Superior temporal gyrus (tissue), 1 donor: ENCODE data around the gene RHO.
"Not testable (repeated sequence)": the region's sequence is repeated elsewhere in the genome, so short reads cannot be mapped to it uniquely, and the experiment has no call there.

Source experiments
- DNase-seq: peaks from one replicate; pipeline ENCODE4 v3.0.0-alpha.2; 2016; ENCODE audit errors: extremely low spot score

The RHO gene

GRCh38 chr3:129528589-129529100 lies at the start of gene RHO:
TSS of gene RHO (plus strand) at chr3:129528639. CDS start at chr3:129528734, 95 bp downstream.
- no peak for DNase-seq

- peak; percentile 45 for DNase-seq
These were observed 47.1 kb upstream of the RHO start for GRCh38 chr3:129481225-129481765.

- no peak for DNase-seq
These were observed 46.6 kb upstream of the RHO start for GRCh38 chr3:129481766-129482332.

GRCh38 chr3:129482721-129483120 lies 45.7 kb upstream of the RHO start:
- no peak for DNase-seq

GRCh38 chr3:129483870-129484269 lies 44.6 kb upstream of the RHO start:
- no peak for DNase-seq

DNA sequence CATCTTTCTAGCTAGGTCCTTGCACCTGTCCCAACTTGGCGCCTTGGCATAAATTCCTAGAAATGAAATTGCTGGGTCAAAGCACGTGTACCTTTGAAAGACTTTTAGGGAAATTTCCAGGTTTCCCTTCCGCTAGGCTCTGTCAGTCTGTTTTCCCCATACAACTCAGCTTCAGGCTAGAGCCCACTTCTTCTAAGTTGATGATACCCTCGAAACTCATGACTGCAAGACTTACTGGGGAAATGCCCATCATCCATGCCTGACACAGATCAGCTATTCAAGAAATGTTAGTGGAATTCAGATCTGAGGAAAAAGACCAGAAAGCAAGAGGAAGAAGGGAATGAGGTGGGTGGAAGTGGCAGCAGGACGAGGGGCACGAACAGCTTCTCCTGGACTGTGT lies 43.3 kb upstream of the RHO start:
- not testable (repeated sequence) for DNase-seq

DNA sequence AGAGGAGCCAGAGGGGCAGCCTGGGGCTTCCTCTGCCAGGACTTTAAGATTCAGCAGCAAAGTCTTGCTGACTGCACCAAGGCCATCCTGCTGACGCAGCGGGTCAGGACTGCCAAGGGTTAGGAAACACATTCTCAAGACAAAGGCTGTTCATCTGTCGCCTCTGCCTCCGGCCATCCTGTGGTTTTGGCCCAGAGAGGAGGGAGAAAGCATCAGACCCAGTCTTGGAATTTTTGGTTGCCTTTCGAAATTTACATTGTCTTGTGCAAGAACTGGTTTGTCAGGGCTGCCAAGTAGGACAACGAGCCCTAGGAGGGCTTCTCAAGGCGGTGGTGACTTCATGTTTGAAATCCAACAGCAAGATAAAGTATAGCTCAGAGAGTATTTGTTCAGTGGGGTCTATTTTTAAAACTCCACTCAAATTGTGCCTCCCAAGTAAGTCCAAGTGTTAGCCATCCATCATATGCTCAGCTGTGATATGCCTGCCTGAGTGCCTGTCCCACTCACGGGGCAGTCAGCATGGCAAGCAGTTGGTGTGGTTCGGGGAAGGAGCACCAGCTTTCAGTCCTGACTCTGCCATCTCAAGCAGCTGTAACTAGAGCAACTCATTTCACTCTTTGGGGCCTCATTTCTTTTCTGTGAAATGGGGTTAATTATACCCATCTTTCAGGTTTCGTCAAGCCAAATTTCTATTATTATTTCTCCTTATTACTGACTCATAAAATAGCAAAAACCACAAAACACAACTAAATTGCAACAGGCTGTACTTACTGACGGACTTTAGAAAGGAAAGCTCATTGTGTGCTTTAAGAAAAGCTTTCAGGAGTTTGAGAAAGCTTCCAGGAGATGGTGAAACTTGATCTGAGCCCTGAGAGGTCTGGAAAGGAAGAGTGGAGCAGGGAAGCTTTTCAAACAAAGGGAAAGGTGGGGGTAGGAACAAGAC lies 42.4 kb upstream of the RHO start:
- peak; percentile 34 for DNase-seq

- no peak for DNase-seq
These were observed 41.8 kb upstream of the RHO start for GRCh38 chr3:129486664-129487035.

DNA sequence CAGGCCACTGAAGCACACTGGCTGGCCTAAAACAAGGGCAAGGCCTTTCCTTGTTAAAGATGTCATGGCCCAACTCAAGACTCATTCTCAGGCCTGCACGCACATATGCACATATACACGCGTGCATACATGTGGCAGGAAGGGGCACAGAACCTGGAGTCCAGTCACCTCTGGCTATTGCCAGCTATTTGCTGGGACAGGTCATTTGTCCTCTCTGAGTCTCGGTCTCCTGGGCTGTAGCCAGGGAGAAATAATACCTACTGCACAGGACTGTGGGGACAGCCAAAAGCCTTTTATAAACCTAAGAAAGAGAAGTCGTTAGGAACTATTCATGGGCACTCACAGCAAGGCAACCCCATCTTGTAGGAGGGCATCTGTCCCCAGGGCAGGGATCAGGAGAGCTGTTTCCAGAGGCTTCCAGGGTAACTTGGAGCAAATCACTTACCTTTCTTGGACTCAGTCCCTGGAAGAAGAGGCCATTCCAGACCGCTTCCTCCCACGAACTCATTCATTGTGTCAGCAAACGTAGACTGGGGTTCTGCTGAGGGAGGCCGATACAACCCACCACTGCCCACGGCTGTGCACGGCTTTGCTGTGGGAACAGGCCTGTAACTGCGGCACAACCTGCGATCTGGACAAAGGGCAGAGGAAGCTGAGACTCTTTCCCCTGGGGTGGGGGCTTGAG lies 41.1 kb upstream of the RHO start:
- no peak for DNase-seq

GRCh38 chr3:129487868-129488335 lies 40.5 kb upstream of the RHO start:
- not testable (repeated sequence) for DNase-seq

DNA sequence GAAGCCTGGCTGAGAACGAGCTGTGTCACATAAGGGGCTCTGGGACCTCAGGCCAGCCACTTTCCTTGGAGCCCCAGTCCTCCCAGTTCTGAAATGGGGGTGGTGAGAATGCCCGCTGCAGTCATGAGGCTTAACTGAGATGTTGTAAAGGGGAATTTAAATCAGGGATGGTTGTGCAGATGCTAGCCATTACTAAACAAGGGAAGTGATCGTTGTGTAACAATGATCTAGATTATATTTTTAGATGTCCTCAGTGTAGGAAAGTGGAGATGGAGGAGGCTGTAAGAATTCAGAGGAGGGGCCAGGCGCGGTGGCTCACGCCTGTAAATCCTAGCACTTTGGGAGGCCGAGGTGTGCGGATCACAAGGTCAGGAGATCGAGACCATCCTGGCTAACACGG lies 39.2 kb upstream of the RHO start:
- DNase-seq = peak; percentile 56

GRCh38 chr3:129490273-129490675 lies 38.2 kb upstream of the RHO start:
- peak; percentile 96 for DNase-seq

DNA sequence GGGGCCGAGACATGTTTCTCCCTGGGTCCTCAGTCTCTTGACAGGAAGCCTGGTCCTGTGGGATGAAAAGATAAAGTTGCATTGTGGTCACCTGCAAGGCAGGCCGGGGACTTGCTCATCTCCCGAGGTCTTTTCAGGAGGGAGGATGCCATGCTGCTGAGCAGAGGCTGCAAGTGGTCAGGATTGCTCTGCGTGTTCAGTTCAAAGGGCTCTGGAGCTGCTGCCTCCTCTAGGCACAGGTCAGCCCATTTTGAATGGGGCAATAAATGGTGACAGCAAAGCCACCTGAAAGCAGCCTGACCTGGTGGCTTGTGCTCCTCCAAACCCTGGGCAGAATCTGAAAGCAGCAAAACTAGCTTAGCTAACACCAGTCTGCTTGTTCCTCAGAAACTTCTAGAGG lies 37.4 kb upstream of the RHO start:
- not testable (repeated sequence) for DNase-seq

GRCh38 chr3:129491794-129492193 lies 36.6 kb upstream of the RHO start:
- DNase-seq = no peak

- DNase-seq = no peak
These were observed 35.7 kb upstream of the RHO start for GRCh38 chr3:129492691-129493090.

- DNase-seq = no peak
These were observed 35.2 kb upstream of the RHO start for GRCh38 chr3:129493206-129493605.

DNA sequence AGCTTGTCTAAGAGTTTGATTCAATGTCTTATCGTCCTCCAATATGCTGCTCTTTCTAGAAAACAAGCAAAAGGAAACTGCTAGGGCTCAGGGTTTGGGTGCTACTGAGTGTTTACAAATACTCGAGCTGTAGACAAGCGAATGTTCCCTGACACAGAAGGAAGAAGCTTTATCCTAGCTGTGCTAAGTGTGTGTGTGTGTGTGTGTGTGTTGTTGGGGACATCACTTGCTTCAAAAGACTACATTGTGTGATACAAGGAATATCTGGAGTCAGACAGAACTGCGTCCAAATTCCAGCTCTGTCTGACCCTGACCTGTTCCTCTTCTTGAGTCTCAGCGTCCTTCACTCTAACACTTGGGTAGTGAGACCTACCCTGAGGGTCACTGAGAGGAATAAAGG lies 33.9 kb upstream of the RHO start:
- DNase-seq = not testable (repeated sequence)

DNA sequence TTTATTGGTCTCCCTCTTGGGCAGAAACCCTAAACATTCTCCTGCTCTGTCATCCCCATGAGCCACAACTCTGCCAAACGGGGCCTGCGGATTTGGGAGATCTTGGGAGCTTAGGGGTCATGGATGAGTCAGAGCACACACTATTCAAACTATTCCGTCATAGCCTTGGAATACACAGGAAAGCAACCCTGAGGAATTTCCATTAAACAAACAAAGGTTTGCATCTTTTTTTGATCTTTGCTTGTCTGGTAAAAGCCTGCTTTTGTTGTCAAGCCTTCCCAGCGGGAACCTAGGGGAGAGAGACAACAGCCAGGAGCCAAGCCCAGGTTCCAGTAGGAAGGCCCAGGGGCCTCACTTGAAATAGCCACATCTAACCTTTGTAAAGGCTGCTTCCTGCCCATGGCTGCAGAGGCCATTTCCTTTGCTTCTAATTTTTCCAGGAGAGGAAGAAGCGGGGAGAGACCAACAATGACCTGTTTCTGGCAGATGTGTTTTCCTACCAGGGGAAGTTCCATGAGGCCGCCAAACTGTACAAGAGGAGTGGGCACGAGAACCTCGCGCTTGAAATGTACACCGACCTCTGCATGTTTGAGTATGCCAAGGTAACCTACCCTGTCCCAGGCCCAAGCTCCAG lies 33.3 kb upstream of the RHO start:
- not testable (repeated sequence) for DNase-seq

DNA sequence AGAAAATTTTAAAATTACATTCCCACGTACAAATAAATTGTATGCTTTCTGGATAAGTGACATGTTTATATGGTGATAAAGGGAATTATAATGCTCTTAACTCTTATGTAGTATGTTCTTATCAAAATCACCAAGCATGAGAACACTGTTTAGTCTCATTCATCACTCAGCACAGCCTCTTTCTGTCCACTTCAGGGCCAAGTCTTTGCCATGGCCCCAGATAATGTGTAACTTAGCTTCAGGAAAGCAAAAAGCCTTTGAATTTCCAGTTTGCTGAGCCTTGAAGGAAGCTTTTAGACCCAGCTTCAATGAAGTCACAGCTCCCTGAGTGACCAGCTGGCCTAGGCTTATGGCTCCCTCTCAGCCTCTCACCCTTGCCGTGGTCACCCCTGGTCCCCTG lies 30.6 kb upstream of the RHO start:
- DNase-seq = not testable (repeated sequence)

DNA sequence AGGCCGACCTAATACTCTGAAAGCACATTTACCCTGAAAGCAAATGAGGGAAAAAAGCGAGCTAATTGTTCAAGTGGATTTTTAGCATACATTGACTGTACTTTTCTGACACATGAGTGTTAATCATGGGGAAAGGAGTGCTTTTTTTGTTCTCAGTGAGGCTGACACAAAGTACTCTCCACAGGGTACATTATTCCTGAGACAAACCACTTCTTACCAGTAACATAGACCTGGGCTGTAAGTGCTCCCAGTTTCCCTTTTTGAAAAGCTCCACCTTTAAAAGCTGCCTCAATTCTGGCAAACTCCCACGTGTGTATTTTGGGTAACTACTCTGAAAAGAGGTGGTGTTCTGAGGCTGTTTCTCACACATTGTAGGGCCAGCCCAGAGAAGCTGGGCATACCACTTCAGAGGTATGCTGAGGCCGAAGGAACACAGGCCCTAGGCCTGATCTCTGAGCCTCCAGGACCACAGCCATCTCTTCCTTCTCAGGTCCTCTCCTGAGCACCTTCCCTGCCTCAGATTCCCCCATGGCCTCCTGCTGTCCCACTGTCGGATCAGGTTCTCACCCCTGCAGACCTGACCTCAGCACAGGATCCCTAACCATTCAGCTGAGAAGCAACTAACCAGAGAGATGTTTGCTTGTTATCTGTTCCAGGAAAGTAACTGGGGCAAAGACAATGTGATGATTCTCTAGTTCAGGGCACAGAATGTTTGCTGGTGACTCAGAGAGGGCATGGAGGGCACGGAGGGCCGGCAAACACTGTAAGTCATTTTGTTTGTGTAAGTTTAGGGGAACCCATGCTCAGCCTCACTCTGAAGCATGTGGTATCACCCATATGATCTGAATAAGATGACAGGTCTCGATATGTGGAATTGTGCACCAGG lies 29.6 kb upstream of the RHO start:
- not testable (repeated sequence) for DNase-seq
